ENCODE measurements around the gene OPCML. TPM values are rescaled to one million over a fixed set of nuclear protein-coding genes. Genes with fewer than 3 reads are reported as not detected.

OPCML gene
- total RNA-seq, 2 donors from 2014 or later = 0.04 TPM; not detected in 1

DNA sequence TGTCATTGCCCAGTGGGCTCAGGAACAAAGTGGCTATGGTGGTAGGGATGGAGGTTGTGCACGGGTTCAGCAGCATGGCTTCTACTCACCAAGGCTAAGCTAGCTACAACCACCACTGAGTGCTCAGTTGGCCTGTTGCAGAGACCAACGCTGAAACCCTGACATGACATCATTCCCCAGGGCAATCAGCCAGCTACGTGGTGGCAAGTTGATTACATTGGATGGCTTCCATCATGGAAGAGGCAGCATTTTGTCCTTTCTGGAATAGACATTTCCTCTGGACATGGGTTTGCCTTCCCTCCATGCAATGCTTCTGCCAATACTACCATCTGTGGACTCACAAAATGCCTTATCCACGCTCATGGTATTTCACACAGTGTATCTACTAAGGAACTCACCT lies 634.3 kb downstream of the OPCML start:
- H3K36me3 ChIP-seq = no peaks in the 10 kb centered on the region

DNA sequence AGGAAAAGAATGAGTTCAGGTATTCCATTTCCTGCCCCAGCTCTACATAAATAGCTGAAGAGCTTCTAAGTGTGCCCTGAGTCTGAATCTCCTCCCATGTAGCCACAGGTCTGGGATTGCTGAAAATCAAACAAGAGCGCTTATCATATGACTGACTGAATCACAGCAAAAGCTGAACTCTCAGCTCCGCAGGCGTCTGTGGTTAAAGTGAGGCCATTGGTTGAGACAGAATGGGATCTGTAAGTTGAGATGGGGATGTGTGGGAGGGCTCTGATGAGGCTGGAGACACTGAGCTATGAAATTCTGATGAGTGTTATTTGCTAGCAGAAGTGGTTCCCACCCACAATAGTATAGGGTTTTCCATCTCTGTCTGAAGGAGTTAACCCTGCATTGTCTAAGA lies 637.0 kb downstream of the OPCML start:
- H3K27ac ChIP-seq = no peak overlapping the region
- H3K4me3 ChIP-seq = no peak overlapping the region
- H3K36me3 ChIP-seq = no peaks in the 10 kb centered on the region
- no peaks in the 10 kb centered on the region for H3K9me3 ChIP-seq
- no peak for DNase-seq (ENCODE audit: low spot score)
- TF ChIP-seq, protein P1, sequence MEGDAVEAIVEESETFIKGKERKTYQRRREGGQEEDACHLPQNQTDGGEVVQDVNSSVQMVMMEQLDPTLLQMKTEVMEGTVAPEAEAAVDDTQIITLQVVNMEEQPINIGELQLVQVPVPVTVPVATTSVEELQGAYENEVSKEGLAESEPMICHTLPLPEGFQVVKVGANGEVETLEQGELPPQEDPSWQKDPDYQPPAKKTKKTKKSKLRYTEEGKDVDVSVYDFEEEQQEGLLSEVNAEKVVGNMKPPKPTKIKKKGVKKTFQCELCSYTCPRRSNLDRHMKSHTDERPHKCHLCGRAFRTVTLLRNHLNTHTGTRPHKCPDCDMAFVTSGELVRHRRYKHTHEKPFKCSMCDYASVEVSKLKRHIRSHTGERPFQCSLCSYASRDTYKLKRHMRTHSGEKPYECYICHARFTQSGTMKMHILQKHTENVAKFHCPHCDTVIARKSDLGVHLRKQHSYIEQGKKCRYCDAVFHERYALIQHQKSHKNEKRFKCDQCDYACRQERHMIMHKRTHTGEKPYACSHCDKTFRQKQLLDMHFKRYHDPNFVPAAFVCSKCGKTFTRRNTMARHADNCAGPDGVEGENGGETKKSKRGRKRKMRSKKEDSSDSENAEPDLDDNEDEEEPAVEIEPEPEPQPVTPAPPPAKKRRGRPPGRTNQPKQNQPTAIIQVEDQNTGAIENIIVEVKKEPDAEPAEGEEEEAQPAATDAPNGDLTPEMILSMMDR (IDR thresholded peaks at IDR 0.05) = no peak
- no peaks in the 10 kb centered on the region for H3K27me3 ChIP-seq
- H3K4me1 ChIP-seq = no peaks in the 10 kb centered on the region

More for the DNA sequence above, 634.3 kb downstream of the OPCML start:
- Histone ChIP-seq H3K9me3 (no peaks in the 10 kb centered on the region), H3K27ac (no peak overlapping the region), H3K27me3 (no peaks in the 10 kb centered on the region), H3K4me3 (no peak overlapping the region), H3K4me1 (no peaks in the 10 kb centered on the region)
- TF ChIP-seq, protein P1 (IDR thresholded peaks at IDR 0.05) = no peak
- DNase-seq (ENCODE audit: low spot score) = no peak

DNA sequence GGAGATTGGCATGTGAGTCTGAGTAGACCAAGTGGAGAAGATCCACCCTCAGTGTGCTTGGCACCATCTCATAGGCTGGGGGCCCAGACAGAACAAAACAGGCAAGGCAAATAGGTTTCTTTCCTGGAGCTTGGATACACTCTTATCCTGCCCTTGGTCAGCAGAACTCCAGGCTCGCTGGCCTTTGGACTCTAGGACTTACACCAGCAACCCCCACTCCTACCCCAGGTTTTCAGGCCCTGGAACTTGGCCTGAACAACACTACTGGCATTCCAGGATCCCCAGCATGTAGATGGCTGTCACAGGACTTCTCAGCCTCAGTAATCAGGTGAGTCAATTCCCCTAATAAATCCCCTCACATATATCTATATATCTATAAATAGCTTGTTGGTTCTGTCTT lies 637.7 kb downstream of the OPCML start:
- no peaks in the 10 kb centered on the region for H3K4me1 ChIP-seq
- H3K27me3 ChIP-seq = no peaks in the 10 kb centered on the region
- no peaks in the 10 kb centered on the region for H3K36me3 ChIP-seq
- TF ChIP-seq, protein P1 (IDR thresholded peaks at IDR 0.05) = no peak
- H3K4me3 ChIP-seq = no peak overlapping the region
- H3K9me3 ChIP-seq = no peaks in the 10 kb centered on the region
- H3K27ac ChIP-seq = no peak overlapping the region
- DNase-seq (ENCODE audit: low spot score) = no peak

DNA sequence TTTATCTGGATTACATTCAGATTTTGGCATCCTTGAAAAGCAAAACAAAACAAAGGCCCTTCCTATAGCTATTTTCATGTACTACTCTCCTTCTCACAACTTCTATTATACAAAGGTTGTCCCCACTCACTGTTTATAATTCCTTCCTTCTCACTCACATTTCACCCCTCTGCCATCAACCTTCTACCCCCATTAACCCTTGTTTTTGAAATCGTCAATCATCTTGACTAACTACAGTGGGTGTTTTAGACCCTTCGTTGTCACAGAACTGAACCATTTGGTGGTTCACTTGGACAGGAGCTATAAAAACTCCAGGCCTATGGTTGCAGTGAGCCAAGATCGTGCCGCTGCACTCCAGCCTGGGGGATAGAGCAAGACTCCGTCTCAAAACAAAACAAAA lies 639.4 kb downstream of the OPCML start:
- no peak for DNase-seq (ENCODE audit: low spot score)
- no peaks in the 10 kb centered on the region for H3K36me3 ChIP-seq
- no peaks in the 10 kb centered on the region for H3K27me3 ChIP-seq
- TF ChIP-seq, protein P1 (IDR thresholded peaks at IDR 0.05) = no peak
- no peak overlapping the region for H3K27ac ChIP-seq
- H3K4me3 ChIP-seq = no peak overlapping the region
- H3K4me1 ChIP-seq = no peaks in the 10 kb centered on the region
- no peaks in the 10 kb centered on the region for H3K9me3 ChIP-seq

DNA sequence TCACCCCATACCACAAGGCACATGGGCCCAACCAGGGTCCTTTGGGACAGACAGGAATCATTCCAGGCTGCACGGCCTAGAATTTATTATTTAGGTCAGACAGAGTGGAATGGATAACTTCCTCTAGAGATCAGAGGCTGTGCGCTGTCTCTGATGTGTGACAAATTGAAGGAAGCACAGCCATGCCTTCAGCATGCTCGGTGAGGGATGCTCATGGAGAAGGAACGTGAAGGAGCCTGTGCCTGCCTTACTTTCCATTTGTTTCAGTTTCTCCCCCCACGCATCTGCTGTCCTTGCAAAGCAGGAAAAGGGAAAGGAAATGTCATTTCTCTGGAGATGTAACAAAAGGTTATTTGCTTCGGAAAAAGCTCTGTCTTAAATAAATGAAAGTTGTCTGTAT lies 644.1 kb downstream of the OPCML start:
- no peak overlapping the region for H3K4me3 ChIP-seq
- TF ChIP-seq, protein P1 (IDR thresholded peaks at IDR 0.05) = no peak
- no peaks in the 10 kb centered on the region for H3K4me1 ChIP-seq
- H3K27ac ChIP-seq = no peak overlapping the region
- H3K27me3 ChIP-seq = no peaks in the 10 kb centered on the region
- no peaks in the 10 kb centered on the region for H3K36me3 ChIP-seq
- H3K9me3 ChIP-seq = no peaks in the 10 kb centered on the region
- DNase-seq (ENCODE audit: low spot score) = no peak

DNA sequence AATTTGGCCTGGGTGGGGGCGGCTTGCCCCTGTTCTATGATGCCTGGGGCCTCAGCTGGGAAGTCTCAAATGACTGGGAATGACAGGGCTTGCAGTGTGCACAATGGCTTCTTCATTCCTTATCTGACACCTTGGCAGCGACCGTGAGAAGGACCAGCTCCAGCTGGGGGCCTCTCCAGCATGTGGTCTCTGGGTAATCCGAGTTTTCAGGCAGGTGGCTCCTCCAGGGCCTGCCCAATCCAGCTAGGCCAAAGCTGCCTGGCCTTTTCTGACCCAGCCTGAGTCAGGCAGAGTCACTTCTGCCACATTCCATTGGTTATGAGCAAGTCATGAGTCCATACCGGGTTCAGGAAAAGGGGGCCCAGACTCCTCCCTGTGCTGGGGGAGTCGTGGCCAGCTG lies 646.0 kb downstream of the OPCML start:
- TF ChIP-seq, protein P1 (IDR thresholded peaks at IDR 0.05) = no peak
- Histone ChIP-seq H3K4me1 (no peaks in the 10 kb centered on the region), H3K9me3 (no peaks in the 10 kb centered on the region), H3K27ac (no peak overlapping the region), H3K36me3 (no peaks in the 10 kb centered on the region), H3K4me3 (no peak overlapping the region), H3K27me3 (no peaks in the 10 kb centered on the region)
- DNase-seq (ENCODE audit: low spot score) = no peak
